ENCODE measurements around the gene IL2RA.

The IL2RA gene

DNA sequence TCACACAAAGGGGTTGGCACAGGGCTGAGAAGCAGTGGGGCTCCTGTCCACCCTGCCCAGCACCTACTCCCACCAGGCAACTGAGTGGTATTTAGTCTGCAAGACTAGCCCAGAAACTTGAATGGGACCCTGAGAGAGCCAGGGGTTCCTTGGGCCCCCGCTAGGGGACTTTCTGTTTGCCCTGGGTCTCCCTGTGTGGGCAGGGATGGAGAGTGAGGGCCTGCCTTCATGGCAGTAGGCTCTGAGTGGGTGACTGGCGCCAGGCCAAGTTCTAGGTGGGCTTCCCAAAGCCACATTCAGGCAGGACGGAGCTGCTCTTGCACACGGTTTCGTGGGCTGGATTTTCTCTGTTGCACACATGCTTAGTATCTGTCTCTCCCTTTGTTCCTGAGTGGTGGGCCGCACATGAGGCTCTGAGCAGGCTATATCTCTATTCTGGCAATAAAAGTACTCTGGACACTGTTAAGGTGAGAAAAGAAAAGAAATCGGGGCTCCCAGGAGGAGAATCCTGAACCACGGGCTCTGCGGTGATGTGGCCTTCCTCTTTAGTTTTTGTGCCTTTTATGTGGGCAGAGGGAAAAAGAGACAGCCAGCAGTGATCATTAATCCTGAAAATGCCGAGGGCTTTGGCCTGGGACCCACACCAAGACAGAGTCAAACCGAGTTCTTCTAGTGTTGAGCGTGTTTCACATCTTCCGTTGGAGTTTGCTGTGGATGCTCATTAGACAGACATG, 26.9 kb downstream of the IL2RA start:
- peak; percentile 3 for DNase-seq (ENCODE audit: low spot score)
- H3K4me3 Mint-ChIP-seq: no peak overlapping the region
- peaks cover 23% of the 10 kb centered on the region for H3K9me3 Mint-ChIP-seq
- H3K36me3 Mint-ChIP-seq (ENCODE audit: low read depth): peaks cover 83% of the 10 kb centered on the region
- H3K27me3 Mint-ChIP-seq (ENCODE audit: low read depth): no peaks in the 10 kb centered on the region
- H3K27ac Mint-ChIP-seq: no peak overlapping the region
- peaks cover 55% of the 10 kb centered on the region for H3K4me1 Mint-ChIP-seq (ENCODE audit: low read depth)

DNA sequence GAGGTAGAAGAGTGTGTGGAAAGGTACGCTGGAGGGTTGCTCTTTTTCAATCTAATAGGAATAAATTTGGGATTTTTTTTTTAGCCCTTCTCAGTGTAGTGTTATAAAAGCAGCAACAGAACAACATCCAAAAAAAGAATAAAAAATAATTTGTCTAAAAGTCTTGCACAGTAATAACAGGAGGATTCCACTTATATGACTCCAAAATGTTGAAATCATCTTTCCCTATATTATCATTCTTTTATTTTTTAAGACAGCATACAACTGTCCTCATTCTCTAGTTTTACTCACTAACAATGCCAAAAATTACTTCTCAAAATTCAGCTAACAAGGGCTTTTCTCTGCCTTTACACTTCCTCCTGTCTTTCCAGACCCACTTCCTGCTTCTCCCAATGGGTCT, 27.8 kb downstream of the IL2RA start:
- Mint-ChIP-seq H3K27ac (peak overlapping the region; percentile 10), H3K27me3 (ENCODE audit: low read depth) (no peaks in the 10 kb centered on the region), H3K4me1 (ENCODE audit: low read depth) (peaks cover 53% of the 10 kb centered on the region), H3K9me3 (peaks cover 23% of the 10 kb centered on the region), H3K36me3 (ENCODE audit: low read depth) (peaks cover 80% of the 10 kb centered on the region), H3K4me3 (no peak overlapping the region)
- DNase-seq (ENCODE audit: low spot score): no peak

GRCh38 chr10:6033954-6034353, 28.2 kb downstream of the IL2RA start:
- Mint-ChIP-seq H3K27ac (peak overlapping the region; percentile 10), H3K9me3 (peaks cover 19% of the 10 kb centered on the region), H3K4me1 (ENCODE audit: low read depth) (peaks cover 49% of the 10 kb centered on the region), H3K36me3 (ENCODE audit: low read depth) (peaks cover 76% of the 10 kb centered on the region), H3K4me3 (no peak overlapping the region), H3K27me3 (ENCODE audit: low read depth) (no peaks in the 10 kb centered on the region)
- peak; percentile 1 for DNase-seq (ENCODE audit: low spot score)

DNA sequence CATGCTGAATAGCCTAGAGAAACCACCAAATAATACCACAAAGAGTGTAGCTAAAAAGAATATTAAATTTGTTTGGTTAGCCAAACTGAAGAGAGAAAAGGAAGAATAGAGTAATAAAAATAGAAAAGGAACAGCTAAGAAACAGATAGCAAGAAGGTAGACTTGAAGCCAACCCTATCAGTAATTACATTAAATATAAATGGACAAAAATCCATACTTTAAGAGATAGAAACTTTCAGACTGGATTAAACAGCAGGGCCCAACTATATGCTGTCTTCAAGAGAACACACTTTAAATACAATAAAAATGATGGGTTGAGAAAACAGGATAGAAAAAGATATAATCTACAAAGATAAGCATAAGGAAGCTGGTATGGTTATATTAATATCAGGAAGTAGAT, 31.2 kb downstream of the IL2RA start:
- H3K27ac Mint-ChIP-seq: no peak overlapping the region
- peaks cover 36% of the 10 kb centered on the region for H3K4me1 Mint-ChIP-seq (ENCODE audit: low read depth)
- peaks cover 70% of the 10 kb centered on the region for H3K36me3 Mint-ChIP-seq (ENCODE audit: low read depth)

GRCh38 chr10:6030217-6030616, 31.9 kb downstream of the IL2RA start:
- Mint-ChIP-seq H3K4me1 (ENCODE audit: low read depth) (peaks cover 35% of the 10 kb centered on the region), H3K4me3 (no peak overlapping the region), H3K27ac (no peak overlapping the region), H3K36me3 (ENCODE audit: low read depth) (peaks cover 67% of the 10 kb centered on the region), H3K9me3 (peaks cover 14% of the 10 kb centered on the region), H3K27me3 (ENCODE audit: low read depth) (no peaks in the 10 kb centered on the region)
- no peak for DNase-seq (ENCODE audit: low spot score)

More for the DNA sequence above, 31.2 kb downstream of the IL2RA start:
- DNase-seq (ENCODE audit: low spot score): no peak
- no peaks in the 10 kb centered on the region for H3K27me3 Mint-ChIP-seq (ENCODE audit: low read depth)
- no peak overlapping the region for H3K4me3 Mint-ChIP-seq
- peaks cover 14% of the 10 kb centered on the region for H3K9me3 Mint-ChIP-seq

GRCh38 chr10:6027929-6028328, 34.2 kb downstream of the IL2RA start:
- no peak for DNase-seq (ENCODE audit: low spot score)
- Mint-ChIP-seq H3K27me3 (ENCODE audit: low read depth) (no peaks in the 10 kb centered on the region), H3K27ac (no peak overlapping the region), H3K9me3 (peaks cover 14% of the 10 kb centered on the region), H3K4me1 (ENCODE audit: low read depth) (peaks cover 27% of the 10 kb centered on the region), H3K4me3 (no peak overlapping the region), H3K36me3 (ENCODE audit: low read depth) (peaks cover 69% of the 10 kb centered on the region)

GRCh38 chr10:6025683-6026255, 36.4 kb downstream of the IL2RA start:
- Mint-ChIP-seq H3K9me3 (peaks cover 10% of the 10 kb centered on the region), H3K4me3 (no peak overlapping the region), H3K4me1 (ENCODE audit: low read depth) (peaks cover 24% of the 10 kb centered on the region), H3K27me3 (ENCODE audit: low read depth) (no peaks in the 10 kb centered on the region), H3K27ac (no peak overlapping the region), H3K36me3 (ENCODE audit: low read depth) (peaks cover 74% of the 10 kb centered on the region)
- no peak for DNase-seq (ENCODE audit: low spot score)

DNA sequence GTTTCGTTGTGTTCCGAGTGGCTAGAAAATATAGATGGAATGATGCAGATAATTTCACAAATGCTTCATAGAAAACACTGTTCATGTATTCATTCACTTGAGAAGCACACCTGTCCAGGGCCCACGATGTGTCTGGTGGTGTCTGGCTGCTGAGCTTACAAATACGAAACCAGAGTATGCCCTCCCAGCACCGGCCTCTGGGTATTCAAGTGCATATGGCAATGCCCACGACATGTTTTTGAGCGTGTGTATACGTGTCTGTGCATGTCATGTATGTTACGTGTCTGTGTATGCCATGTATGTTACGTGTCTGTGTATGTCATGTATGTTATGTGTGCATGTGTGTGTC, 37.9 kb downstream of the IL2RA start:
- H3K9me3 Mint-ChIP-seq: no peaks in the 10 kb centered on the region
- no peak overlapping the region for H3K4me3 Mint-ChIP-seq
- peaks cover 74% of the 10 kb centered on the region for H3K36me3 Mint-ChIP-seq (ENCODE audit: low read depth)
- no peak for DNase-seq (ENCODE audit: low spot score)
- no peaks in the 10 kb centered on the region for H3K27me3 Mint-ChIP-seq (ENCODE audit: low read depth)
- H3K27ac Mint-ChIP-seq: peak overlapping the region; percentile 15
- peaks cover 18% of the 10 kb centered on the region for H3K4me1 Mint-ChIP-seq (ENCODE audit: low read depth)

DNA sequence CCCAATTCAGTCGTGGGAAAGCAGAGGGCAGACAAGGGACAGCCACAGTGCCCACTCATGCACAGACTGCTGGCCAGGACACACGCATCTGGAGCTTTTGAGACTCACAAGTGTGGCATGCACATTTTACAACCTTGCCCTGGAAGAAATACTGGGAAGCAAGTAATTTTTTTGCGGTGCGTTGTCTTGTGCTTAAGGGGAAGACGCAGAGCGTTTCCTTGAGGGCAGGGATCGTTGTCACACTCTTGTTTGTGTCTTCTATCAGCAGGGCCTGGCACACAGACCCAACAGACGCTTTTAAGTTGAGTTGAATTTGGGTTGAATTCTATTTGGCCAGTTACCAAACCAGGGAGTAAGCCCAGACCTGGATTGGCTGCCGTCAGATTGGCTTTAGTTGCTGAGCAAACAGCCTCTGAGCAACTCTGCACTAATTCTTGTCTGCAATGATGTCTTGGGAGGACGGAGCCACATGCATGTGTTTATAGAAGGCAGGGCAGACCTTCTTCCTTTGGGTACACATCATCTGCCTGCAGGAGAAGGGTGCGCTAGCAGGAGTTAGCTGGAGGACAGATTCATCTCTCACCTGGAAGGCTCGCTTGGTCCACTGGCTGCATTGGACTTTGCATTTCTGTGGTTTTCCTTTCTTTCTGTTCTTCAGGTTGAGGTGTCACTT, 38.4 kb downstream of the IL2RA start:
- peaks cover 78% of the 10 kb centered on the region for H3K36me3 Mint-ChIP-seq (ENCODE audit: low read depth)
- H3K9me3 Mint-ChIP-seq: no peaks in the 10 kb centered on the region
- peaks cover 23% of the 10 kb centered on the region for H3K4me1 Mint-ChIP-seq (ENCODE audit: low read depth)
- no peaks in the 10 kb centered on the region for H3K27me3 Mint-ChIP-seq (ENCODE audit: low read depth)
- no peak overlapping the region for H3K4me3 Mint-ChIP-seq
- no peak overlapping the region for H3K27ac Mint-ChIP-seq
- no peak for DNase-seq (ENCODE audit: low spot score)

- H3K4me1 Mint-ChIP-seq (ENCODE audit: low read depth): peaks cover 15% of the 10 kb centered on the region
- DNase-seq (ENCODE audit: low spot score): no peak
- H3K9me3 Mint-ChIP-seq: no peaks in the 10 kb centered on the region
- no peak overlapping the region for H3K4me3 Mint-ChIP-seq
- H3K36me3 Mint-ChIP-seq (ENCODE audit: low read depth): peaks cover 78% of the 10 kb centered on the region
- H3K27me3 Mint-ChIP-seq (ENCODE audit: low read depth): no peaks in the 10 kb centered on the region
- H3K27ac Mint-ChIP-seq: no peak overlapping the region
Observed at GRCh38 chr10:6022660-6023059, 39.5 kb downstream of the IL2RA start.

GRCh38 chr10:6020826-6021225, 41.3 kb downstream of the IL2RA start:
- peaks cover 12% of the 10 kb centered on the region for H3K4me1 Mint-ChIP-seq (ENCODE audit: low read depth)
- H3K27me3 Mint-ChIP-seq (ENCODE audit: low read depth): no peaks in the 10 kb centered on the region
- peak overlapping the region; percentile 31 for H3K27ac Mint-ChIP-seq
- H3K36me3 Mint-ChIP-seq (ENCODE audit: low read depth): peaks cover 73% of the 10 kb centered on the region
- H3K9me3 Mint-ChIP-seq: no peaks in the 10 kb centered on the region
- H3K4me3 Mint-ChIP-seq: no peak overlapping the region
- DNase-seq (ENCODE audit: low spot score): no peak

DNA sequence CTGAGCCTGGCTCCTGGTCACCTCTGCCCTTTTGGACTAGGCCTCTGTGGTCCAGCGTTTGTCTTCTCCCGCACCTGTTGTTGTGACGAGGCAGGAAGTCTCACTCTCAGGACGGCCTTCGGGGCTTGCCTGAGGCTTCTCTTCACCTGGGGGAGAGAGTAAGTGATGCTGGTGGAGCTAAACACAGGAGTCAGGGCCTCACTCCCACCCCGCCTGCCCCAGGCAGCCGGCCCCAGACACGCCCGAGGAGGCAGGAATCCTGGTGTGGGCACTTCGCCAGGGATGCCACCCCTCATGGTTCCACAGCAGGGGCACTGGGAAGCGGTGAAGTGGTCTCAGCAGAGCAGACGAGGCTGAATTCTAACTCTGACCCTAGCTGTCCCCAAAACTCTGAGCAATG, 42.4 kb downstream of the IL2RA start:
- H3K4me3 Mint-ChIP-seq: no peak overlapping the region
- no peaks in the 10 kb centered on the region for H3K9me3 Mint-ChIP-seq
- peaks cover 21% of the 10 kb centered on the region for H3K4me1 Mint-ChIP-seq (ENCODE audit: low read depth)
- no peak overlapping the region for H3K27ac Mint-ChIP-seq
- H3K36me3 Mint-ChIP-seq (ENCODE audit: low read depth): peaks cover 77% of the 10 kb centered on the region
- H3K27me3 Mint-ChIP-seq (ENCODE audit: low read depth): no peaks in the 10 kb centered on the region
- DNase-seq (ENCODE audit: low spot score): no peak

- Mint-ChIP-seq H3K4me3 (no peak overlapping the region), H3K9me3 (no peaks in the 10 kb centered on the region), H3K27ac (peak overlapping the region; percentile 29), H3K4me1 (ENCODE audit: low read depth) (peaks cover 27% of the 10 kb centered on the region), H3K36me3 (ENCODE audit: low read depth) (peaks cover 77% of the 10 kb centered on the region), H3K27me3 (ENCODE audit: low read depth) (no peaks in the 10 kb centered on the region)
- no peak for DNase-seq (ENCODE audit: low spot score)
Observed at GRCh38 chr10:6019010-6019782, 43.0 kb downstream of the IL2RA start.

DNA sequence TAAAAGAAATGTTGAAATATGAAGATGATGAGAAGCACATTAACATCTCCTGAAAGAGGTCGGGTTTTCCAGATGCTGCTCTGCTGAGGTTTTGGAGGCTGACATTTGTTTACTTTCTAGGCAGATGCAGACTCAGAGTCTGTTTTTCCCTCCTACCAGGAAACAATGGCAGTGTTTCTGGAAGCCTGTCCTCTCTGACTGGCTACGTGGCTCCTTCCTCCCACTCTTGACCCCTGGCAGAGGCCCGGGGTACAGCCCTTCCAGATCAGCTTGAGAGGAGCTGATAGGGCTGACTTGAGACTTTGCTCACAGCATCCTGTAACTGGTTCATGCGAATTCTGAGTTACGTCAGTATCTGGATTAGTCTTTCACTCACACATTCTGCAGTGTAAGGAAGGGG, 43.7 kb downstream of the IL2RA start:
- H3K36me3 Mint-ChIP-seq (ENCODE audit: low read depth): peaks cover 75% of the 10 kb centered on the region
- no peak overlapping the region for H3K4me3 Mint-ChIP-seq
- peaks cover 30% of the 10 kb centered on the region for H3K4me1 Mint-ChIP-seq (ENCODE audit: low read depth)
- H3K27me3 Mint-ChIP-seq (ENCODE audit: low read depth): no peaks in the 10 kb centered on the region
- peak overlapping the region; percentile 33 for H3K27ac Mint-ChIP-seq
- no peak for DNase-seq (ENCODE audit: low spot score)
- no peaks in the 10 kb centered on the region for H3K9me3 Mint-ChIP-seq
